Ishikawa (cell line): ENCODE results near the gene CASTOR1.

Source experiments
- CEBPB ChIP-seq: IDR thresholded peaks from 2 replicates; pipeline ENCODE4 v1.6.1; 2012
- CREB1 ChIP-seq: IDR thresholded peaks from 2 replicates; pipeline ENCODE4 v1.6.1; 2012; ENCODE audit warnings: low read depth
- EGR1 ChIP-seq: IDR thresholded peaks from 2 replicates; pipeline ENCODE4 v1.6.1; 2012
- EP300 ChIP-seq: IDR thresholded peaks from 2 replicates; pipeline ENCODE4 v1.6.1; 2012; ENCODE audit warnings: borderline replicate concordance
- FOXM1 ChIP-seq: IDR thresholded peaks from 2 replicates; pipeline ENCODE4 v1.6.1; 2012; ENCODE audit warnings: low read depth, borderline replicate concordance
- NFIC ChIP-seq: IDR thresholded peaks from 2 replicates; pipeline ENCODE4 v1.6.1; 2012
- RAD21 ChIP-seq: IDR thresholded peaks from 2 replicates; pipeline ENCODE4 v1.6.1; 2012; ENCODE audit warnings: low read depth
- TAF1 ChIP-seq: IDR thresholded peaks from 2 replicates; pipeline ENCODE4 v1.6.1; 2012; ENCODE audit warnings: low read depth, mild to moderate bottlenecking
- TCF12 ChIP-seq: IDR thresholded peaks from 2 replicates; pipeline ENCODE4 v1.6.1; 2012; ENCODE audit warnings: low read depth
- TEAD4 ChIP-seq: IDR thresholded peaks from 2 replicates; pipeline ENCODE4 v1.6.1; 2012
- YY1 ChIP-seq: IDR thresholded peaks from 2 replicates; pipeline ENCODE4 v1.6.1; 2012; ENCODE audit warnings: low read depth
- ZBTB7A ChIP-seq: IDR thresholded peaks from 2 replicates; pipeline ENCODE4 v1.6.1; 2012; ENCODE audit warnings: low read depth
- TF ChIP-seq, protein P1 (sequence below): IDR thresholded peaks from 2 replicates; pipeline ENCODE4 v1.6.1; 2012
- TF ChIP-seq, protein P2 (sequence below): IDR thresholded peaks from 2 replicates; pipeline ENCODE4 v1.6.1; 2012; ENCODE audit warnings: low read depth, mild to moderate bottlenecking
- TF ChIP-seq, protein P3 (sequence below): IDR thresholded peaks from 2 replicates; pipeline ENCODE4 v1.6.1; 2012

Gene CASTOR1

DNA sequence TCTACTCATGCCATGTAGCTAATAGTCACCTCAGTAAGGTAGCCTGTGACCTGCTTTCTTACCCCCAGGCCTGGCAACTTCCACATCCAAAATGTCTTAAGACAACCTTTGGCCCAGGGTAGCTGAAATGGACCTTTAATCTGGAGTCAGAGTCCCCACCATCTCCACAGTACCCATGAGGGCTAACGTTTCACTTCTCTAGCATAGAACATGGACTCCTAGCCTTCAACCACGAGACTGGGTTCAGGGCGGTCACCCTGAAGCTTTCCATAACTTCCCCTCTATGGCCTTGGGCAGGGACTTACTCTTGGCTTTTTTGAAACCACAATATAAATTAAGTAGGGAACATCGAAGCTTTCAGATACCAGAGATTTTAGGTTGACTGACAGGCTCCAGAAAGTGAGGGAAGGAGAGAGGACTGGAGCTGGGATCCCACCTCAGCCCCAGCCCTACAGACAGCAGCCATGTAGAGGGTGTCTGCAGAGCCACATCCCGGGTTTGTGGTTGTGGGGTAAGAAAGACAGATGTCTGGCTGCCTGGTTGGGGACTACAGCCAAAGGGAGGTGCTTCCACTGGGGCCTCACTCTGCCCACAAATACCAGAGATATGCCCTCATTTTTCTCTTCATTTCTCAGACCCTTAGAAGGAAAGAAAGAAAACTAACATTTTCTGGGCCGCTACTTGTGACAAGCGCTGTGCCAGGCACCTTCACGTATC is 34.9 kb upstream of the CASTOR1 start:
- no peak for TF ChIP-seq FOXM1
- TF ChIP-seq, protein P1, sequence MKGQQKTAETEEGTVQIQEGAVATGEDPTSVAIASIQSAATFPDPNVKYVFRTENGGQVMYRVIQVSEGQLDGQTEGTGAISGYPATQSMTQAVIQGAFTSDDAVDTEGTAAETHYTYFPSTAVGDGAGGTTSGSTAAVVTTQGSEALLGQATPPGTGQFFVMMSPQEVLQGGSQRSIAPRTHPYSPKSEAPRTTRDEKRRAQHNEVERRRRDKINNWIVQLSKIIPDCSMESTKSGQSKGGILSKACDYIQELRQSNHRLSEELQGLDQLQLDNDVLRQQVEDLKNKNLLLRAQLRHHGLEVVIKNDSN, result no peak
- no peak for TF ChIP-seq EP300
- TF ChIP-seq EGR1, result no peak
- no peak for TF ChIP-seq TCF12
- TF ChIP-seq, protein P2, sequence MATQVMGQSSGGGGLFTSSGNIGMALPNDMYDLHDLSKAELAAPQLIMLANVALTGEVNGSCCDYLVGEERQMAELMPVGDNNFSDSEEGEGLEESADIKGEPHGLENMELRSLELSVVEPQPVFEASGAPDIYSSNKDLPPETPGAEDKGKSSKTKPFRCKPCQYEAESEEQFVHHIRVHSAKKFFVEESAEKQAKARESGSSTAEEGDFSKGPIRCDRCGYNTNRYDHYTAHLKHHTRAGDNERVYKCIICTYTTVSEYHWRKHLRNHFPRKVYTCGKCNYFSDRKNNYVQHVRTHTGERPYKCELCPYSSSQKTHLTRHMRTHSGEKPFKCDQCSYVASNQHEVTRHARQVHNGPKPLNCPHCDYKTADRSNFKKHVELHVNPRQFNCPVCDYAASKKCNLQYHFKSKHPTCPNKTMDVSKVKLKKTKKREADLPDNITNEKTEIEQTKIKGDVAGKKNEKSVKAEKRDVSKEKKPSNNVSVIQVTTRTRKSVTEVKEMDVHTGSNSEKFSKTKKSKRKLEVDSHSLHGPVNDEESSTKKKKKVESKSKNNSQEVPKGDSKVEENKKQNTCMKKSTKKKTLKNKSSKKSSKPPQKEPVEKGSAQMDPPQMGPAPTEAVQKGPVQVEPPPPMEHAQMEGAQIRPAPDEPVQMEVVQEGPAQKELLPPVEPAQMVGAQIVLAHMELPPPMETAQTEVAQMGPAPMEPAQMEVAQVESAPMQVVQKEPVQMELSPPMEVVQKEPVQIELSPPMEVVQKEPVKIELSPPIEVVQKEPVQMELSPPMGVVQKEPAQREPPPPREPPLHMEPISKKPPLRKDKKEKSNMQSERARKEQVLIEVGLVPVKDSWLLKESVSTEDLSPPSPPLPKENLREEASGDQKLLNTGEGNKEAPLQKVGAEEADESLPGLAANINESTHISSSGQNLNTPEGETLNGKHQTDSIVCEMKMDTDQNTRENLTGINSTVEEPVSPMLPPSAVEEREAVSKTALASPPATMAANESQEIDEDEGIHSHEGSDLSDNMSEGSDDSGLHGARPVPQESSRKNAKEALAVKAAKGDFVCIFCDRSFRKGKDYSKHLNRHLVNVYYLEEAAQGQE, result no peak
- TF ChIP-seq YY1, result no peak
- TF ChIP-seq ZBTB7A, result no peak
- no peak for TF ChIP-seq CEBPB
- no peak for TF ChIP-seq TAF1
- TF ChIP-seq, protein P3, sequence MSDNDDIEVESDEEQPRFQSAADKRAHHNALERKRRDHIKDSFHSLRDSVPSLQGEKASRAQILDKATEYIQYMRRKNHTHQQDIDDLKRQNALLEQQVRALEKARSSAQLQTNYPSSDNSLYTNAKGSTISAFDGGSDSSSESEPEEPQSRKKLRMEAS, result no peak
- TF ChIP-seq RAD21, result no peak
- TF ChIP-seq TEAD4, result no peak
- no peak for TF ChIP-seq NFIC

DNA sequence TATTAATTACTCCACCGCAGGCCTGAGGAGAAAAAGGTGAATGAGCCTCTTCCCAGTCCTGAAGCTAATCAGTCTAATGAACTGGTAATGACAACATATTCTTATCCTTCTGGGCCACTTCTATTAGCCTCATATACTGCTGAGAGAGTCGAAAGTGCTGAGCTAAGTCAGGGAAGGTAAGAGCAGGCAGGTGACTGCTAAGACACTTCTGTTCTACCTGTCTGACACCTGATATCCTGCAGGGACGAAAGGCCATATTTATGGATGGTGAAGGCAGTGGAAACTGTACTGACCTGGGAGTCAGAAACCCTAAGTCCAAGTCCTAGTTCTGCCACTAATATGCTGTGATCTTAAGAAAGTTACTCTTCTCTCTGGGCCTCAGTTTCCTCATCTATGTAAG is 33.9 kb upstream of the CASTOR1 start:
- TF ChIP-seq, protein P3, result no peak
- TF ChIP-seq CREB1 (no peak), NFIC (no peak), TAF1 (no peak), YY1 (no peak), EGR1 (no peak), TEAD4 (no peak), ZBTB7A (no peak), CEBPB (no peak), FOXM1 (no peak), TCF12 (no peak), RAD21 (no peak), EP300 (no peak)
- TF ChIP-seq, protein P2, result no peak
- TF ChIP-seq, protein P1, result no peak

DNA sequence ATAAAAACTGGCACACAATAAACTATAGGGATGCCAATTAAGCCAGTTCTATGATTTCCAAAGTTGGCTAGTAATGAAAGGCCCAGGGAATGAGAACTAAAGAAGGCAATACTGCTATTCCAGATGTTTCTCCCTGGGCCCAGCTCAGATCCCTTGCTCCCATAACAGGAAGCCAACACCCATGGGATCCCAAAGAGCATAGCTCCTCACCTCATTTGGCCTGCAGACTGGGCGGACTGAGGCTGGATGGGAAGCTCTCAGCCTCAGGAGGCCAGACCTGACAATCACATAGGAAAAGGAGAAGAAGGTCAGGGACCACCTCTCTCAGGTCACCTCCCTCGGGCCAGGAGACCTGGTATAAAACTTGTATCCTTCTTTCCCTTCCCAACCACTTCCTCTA is 32.2 kb upstream of the CASTOR1 start:
- TF ChIP-seq NFIC (no peak), TAF1 (no peak), EP300 (no peak), CEBPB (no peak)

DNA sequence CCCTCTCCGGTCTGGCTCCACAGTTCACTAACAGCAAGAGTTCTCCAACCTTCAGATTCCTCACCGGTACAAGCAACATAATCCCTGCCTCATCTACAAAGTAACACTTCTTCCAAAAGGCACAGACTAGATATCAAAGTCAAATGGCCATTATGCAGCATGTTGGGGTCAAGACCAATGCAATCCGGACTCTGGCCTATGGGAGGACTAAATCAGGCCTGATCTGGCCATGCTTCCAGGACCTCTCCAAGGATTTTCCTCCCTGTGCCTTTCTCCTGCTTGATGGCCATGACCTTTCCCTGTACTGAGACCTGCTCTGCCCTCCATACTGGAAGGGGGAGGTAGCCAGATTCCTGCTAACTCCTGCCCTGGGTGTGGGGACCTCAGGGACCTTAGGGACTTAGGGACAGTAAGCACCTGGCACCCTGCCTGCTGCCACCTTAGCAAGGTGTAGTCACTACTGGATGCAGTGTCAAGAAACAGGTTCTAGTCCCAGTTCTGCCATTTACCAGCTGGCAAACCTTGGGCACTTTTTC is 30.8 kb upstream of the CASTOR1 start:
- no peak for TF ChIP-seq EGR1
- no peak for TF ChIP-seq YY1
- TF ChIP-seq TEAD4, result no peak
- no peak for TF ChIP-seq FOXM1
- no peak for TF ChIP-seq TAF1
- TF ChIP-seq ZBTB7A, result no peak
- no peak for TF ChIP-seq NFIC
- no peak for TF ChIP-seq CEBPB
- TF ChIP-seq, protein P1, result no peak
- no peak for TF ChIP-seq TCF12
- no peak for TF ChIP-seq EP300
- TF ChIP-seq, protein P2, result no peak
- TF ChIP-seq, protein P3, result no peak
- no peak for TF ChIP-seq RAD21
- no peak for TF ChIP-seq CREB1
